SK-N-SH treated with all-trans-retinoic acid at 6 μM for 48 hours (cell line): ENCODE data around the gene MYO9A.

ENCODE experiments used
- ATAC-seq: fragments of 200-7000 bp; cut with Tn5 transposase; 3 replicates; pipeline ENCODE4 v1.9.1; 2020; ENCODE audit warnings: mild to moderate bottlenecking, moderate library complexity
- CREB5 ChIP-seq: fragments of 250-450 bp; sonication (Bioruptor Pico); IDR thresholded peaks from 2 replicates; pipeline ENCODE4 v1.5.1; 2020; ENCODE audit warnings: low read depth, mild to moderate bottlenecking, moderate library complexity
- CSDC2 ChIP-seq: fragments of 250-450 bp; sonication (Bioruptor Pico); IDR thresholded peaks from 2 replicates; pipeline ENCODE4 v1.5.0; 2020; ENCODE audit warnings: mild to moderate bottlenecking, moderate library complexity
- CSRNP3 ChIP-seq: fragments of 250-450 bp; sonication (Bioruptor Pico); IDR thresholded peaks from 2 replicates; pipeline ENCODE4 v1.5.1; 2021; ENCODE audit warnings: mild to moderate bottlenecking, moderate library complexity
- ESRRG ChIP-seq: fragments of 250-450 bp; sonication (Bioruptor Pico); IDR thresholded peaks from 2 replicates; pipeline ENCODE4 v1.6.1; 2021; ENCODE audit warnings: mild to moderate bottlenecking
- GLIS3 ChIP-seq: fragments of 250-450 bp; sonication (Bioruptor Pico); IDR thresholded peaks from 2 replicates; pipeline ENCODE4 v1.5.0; 2020; ENCODE audit warnings: mild to moderate bottlenecking, moderate library complexity
- ISL1 ChIP-seq: fragments of 250-450 bp; sonication (Bioruptor Pico); IDR thresholded peaks from 2 replicates; pipeline ENCODE4 v2.1.2; 2022; ENCODE audit warnings: mild to moderate bottlenecking, moderate library complexity
- OSR1 ChIP-seq: fragments of 250-450 bp; sonication (Bioruptor Pico); IDR thresholded peaks from 2 replicates; pipeline ENCODE4 v1.8.0; 2022; ENCODE audit warnings: moderate library complexity, mild to moderate bottlenecking, inconsistent platforms
- PATZ1 ChIP-seq: fragments of 250-450 bp; sonication (Bioruptor Pico); IDR thresholded peaks from 2 replicates; pipeline ENCODE4 v1.8.0; 2020; ENCODE audit warnings: mild to moderate bottlenecking, moderate library complexity, borderline replicate concordance
- POU6F1 ChIP-seq: fragments of 250-450 bp; sonication (Bioruptor Pico); IDR thresholded peaks from 2 replicates; pipeline ENCODE4 v1.8.0; 2021; ENCODE audit warnings: low read depth, mild to moderate bottlenecking, moderate library complexity, borderline replicate concordance
- PPARA ChIP-seq: fragments of 250-450 bp; sonication (Bioruptor Pico); IDR thresholded peaks from 2 replicates; pipeline ENCODE4 v1.5.0; 2020; ENCODE audit warnings: mild to moderate bottlenecking, borderline replicate concordance
- RARB ChIP-seq: fragments of 250-450 bp; sonication (Bioruptor Pico); IDR thresholded peaks from 2 replicates; pipeline ENCODE4 v1.8.0; 2021; ENCODE audit warnings: mild to moderate bottlenecking, moderate library complexity
- SNAI2 ChIP-seq: fragments of 250-450 bp; sonication (Bioruptor Pico); IDR thresholded peaks from 2 replicates; pipeline ENCODE4 v1.5.0; 2020; ENCODE audit warnings: mild to moderate bottlenecking, moderate library complexity
- TCF4 ChIP-seq: fragments of 250-450 bp; sonication (Bioruptor Pico); IDR thresholded peaks from 2 replicates; pipeline ENCODE4 v1.8.0; 2021; ENCODE audit warnings: mild to moderate bottlenecking, moderate library complexity, borderline replicate concordance
- TOX ChIP-seq: fragments of 250-450 bp; sonication (Bioruptor Pico); IDR thresholded peaks from 2 replicates; pipeline ENCODE4 v1.8.0; 2021; ENCODE audit warnings: mild to moderate bottlenecking, moderate library complexity, borderline replicate concordance
- TSHZ2 ChIP-seq: fragments of 250-450 bp; sonication (Bioruptor Pico); IDR thresholded peaks from 2 replicates; pipeline ENCODE4 v1.5.0; 2020; ENCODE audit warnings: mild to moderate bottlenecking, moderate library complexity
- ZFP3 ChIP-seq: fragments of 250-450 bp; sonication (Bioruptor Pico); IDR thresholded peaks from 2 replicates; pipeline ENCODE4 v1.5.0; 2020; ENCODE audit warnings: mild to moderate bottlenecking, moderate library complexity
- ZFP30 ChIP-seq: fragments of 450-650 bp; formaldehyde crosslinking; IDR thresholded peaks from 2 replicates; pipeline ENCODE4 v1.5.0; 2022; ENCODE audit warnings: mild to moderate bottlenecking, moderate library complexity
- ZNF565 ChIP-seq: fragments of 450-650 bp; formaldehyde crosslinking; conservative IDR thresholded peaks from 2 replicates; pipeline ENCODE4 v1.5.0; 2020; ENCODE audit warnings: low read depth, mild to moderate bottlenecking, moderate library complexity
- ZNF70 ChIP-seq: fragments of 450-650 bp; formaldehyde crosslinking; IDR thresholded peaks from 2 replicates; pipeline ENCODE4 v1.5.0; 2020; ENCODE audit warnings: mild to moderate bottlenecking, moderate library complexity
- ZNF8 ChIP-seq: fragments of 450-650 bp; formaldehyde crosslinking; IDR thresholded peaks from 2 replicates; pipeline ENCODE4 v1.5.0; 2020; ENCODE audit warnings: mild to moderate bottlenecking, moderate library complexity

Gene MYO9A

GRCh38 chr15:72098040-72098439 lies 19.9 kb downstream of the MYO9A start:
- no peak for TF ChIP-seq ZNF565 (CRISPR knock-in tag)
- no peak for TF ChIP-seq PPARA (CRISPR knock-in tag)
- no peak for TF ChIP-seq CSDC2 (CRISPR knock-in tag)
- TF ChIP-seq ZFP3 (CRISPR knock-in tag) = no peak
- TF ChIP-seq ZFP30 (CRISPR knock-in tag) = no peak
- TF ChIP-seq CREB5 (CRISPR knock-in tag) = no peak
- no peak for TF ChIP-seq ISL1 (CRISPR knock-in tag)
- TF ChIP-seq ZNF70 (CRISPR knock-in tag) = no peak
- TF ChIP-seq CSRNP3 = no peak
- TF ChIP-seq, all 23 proteins: peak for 0
- no peak for ATAC-seq

GRCh38 chr15:72096796-72097195 lies 21.2 kb downstream of the MYO9A start:
- TF ChIP-seq PATZ1 (no peak), CSDC2 (CRISPR knock-in tag) (no peak), TSHZ2 (CRISPR knock-in tag) (no peak), ZNF70 (CRISPR knock-in tag) (no peak), GLIS3 (CRISPR knock-in tag) (no peak), RARB (CRISPR knock-in tag) (no peak), ESRRG (CRISPR knock-in tag) (no peak), POU6F1 (CRISPR knock-in tag) (no peak), ISL1 (CRISPR knock-in tag) (no peak), PPARA (CRISPR knock-in tag) (no peak), ZNF565 (CRISPR knock-in tag) (no peak), SNAI2 (CRISPR knock-in tag) (no peak), OSR1 (CRISPR knock-in tag) (no peak), ZNF8 (CRISPR knock-in tag) (no peak), TOX (CRISPR knock-in tag) (no peak)
- TF ChIP-seq, all 23 proteins: peak for 0
- ATAC-seq = no peak

GRCh38 chr15:72092691-72093090 lies 25.3 kb downstream of the MYO9A start:
- TF ChIP-seq ESRRG (CRISPR knock-in tag) (no peak), ZNF565 (CRISPR knock-in tag) (no peak), PATZ1 (no peak), TCF4 (CRISPR knock-in tag) (no peak), POU6F1 (CRISPR knock-in tag) (no peak)
- TF ChIP-seq, all 23 proteins: peak for 0
- ATAC-seq = no peak
